GM21723 (cell line): ENCODE data around the gene TIMP2.

Experiments used
- ATAC-seq: cut with Tn5 transposase; IDR thresholded peaks from one replicate; pipeline ENCODE4 v1.9.1; 2021; ENCODE audit warnings: mild to moderate bottlenecking, moderate library complexity; ENCODE audit not compliant: unreplicated experiment

Gene TIMP2

DNA sequence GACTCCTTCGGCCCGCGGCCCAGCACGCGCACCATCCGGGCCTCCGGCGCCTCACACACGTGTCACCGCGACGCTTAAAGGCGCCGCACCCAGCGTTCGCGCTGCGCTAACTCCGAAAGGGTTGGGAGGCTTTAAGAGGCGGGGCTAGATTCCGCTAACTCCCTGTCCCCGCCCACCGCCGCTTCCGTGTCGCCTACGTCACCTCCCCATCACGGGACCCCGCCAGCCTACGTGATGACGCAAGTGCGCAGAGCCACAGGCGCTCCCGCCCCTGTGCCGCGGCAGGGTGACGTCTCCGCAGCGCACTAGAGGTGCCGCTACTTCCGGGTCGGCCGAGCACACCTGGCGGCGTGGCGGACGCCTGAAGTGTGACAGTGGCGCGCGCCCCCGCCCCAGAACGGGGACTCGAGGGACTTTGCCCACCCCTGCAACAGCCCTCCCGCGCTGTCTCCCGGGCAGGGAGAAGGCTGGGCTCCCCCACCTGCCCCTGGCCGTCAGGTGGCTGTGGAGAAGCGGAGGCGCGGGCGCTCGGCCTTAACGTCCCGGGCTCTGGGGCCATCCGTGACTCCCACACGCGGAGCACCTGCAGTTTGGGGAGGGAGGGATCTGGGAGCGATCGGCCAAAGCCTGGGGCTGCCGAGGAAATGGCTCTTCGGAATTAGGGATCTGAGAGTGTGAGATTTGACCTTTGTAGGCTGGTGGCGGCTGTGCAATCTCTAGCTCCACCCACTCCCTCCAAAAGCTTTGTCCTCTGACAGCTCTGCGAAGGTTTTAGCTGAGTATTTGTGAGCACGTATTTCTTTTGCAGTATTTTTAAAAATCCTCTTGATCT lies 84.2 kb downstream of the TIMP2 start, which contains the start of gene USP36:
TSS of gene USP36 (minus strand) at position 35 of the 832 bp plus-strand sequence. CDS start 4,451 bp downstream, outside the sequence.
- ATAC-seq, result peak; percentile 86

DNA sequence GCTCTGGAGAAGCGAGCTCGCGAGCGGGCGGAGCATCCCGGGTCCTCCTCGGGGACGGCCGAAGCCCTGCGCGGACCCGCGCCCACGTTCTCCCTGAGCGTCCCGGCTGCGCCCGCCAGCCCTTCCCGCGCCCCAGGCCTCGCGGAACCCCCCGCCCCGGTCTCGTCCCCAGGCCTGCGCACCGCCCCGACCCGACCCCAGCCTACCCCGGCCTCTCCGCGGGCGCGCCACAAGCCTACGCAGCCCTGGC lies 84.7 kb downstream of the TIMP2 start:
- no peak for ATAC-seq

DNA sequence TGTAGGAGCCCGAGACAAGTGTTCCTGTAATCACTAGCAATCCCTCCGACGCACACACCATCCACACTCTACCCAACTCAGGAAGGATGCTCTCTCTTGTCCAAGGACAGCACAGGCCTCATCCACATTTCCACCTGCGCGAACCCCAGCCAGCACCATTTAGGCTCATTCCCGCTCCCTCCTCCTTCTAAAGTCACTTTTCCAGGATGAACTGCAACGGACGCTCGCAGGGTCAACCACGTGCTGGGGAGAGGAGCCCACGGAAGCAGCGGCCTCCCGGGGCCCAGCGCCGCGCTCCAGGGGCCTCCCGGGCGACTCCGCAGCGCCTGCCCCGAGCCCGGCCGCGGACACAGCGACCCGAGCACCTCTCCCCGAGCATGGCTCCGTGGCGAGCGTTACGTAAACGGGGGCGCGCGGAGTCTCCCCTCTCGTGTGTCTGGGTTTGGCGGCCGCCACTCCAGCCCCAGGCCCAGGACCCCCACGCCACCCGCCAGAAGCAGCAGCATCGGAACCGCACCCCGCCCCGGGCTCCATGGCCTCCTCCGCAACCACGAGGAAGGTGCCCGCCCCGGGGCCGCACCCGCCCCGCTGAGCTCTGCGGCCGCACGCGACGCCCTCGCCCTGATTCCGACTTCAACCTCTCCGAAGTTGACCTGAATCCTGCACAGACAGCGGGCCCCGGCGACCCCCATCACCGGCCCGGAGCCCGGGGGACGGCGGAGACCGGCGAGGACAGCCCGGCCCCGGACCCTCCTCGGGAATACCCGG lies 85.2 kb downstream of the TIMP2 start:
- peak; percentile 20 for ATAC-seq

DNA sequence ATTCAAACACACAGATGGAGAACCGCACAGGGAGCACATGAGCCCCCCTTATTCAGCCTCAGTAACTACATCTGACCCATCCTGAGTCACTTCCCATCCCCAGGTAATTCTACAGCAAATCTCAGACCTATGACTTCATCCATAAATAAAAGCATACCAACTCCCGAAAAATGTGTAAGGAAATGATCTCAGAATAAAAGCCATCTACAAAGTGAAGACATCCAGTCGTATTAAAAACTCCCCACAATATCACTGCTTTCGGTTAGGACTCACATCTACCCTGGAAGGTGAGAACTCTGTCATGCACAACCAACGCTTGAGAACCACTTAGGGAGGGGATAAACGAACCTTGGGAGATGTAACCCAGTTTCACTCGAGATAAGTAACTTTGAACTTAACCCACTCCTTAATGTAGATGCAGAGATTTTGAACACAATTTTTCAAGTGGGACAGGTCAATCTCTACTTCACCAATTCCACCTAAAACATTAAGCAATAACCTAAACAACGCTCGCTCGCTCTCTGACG lies 85.9 kb downstream of the TIMP2 start:
- ATAC-seq, result no peak

DNA sequence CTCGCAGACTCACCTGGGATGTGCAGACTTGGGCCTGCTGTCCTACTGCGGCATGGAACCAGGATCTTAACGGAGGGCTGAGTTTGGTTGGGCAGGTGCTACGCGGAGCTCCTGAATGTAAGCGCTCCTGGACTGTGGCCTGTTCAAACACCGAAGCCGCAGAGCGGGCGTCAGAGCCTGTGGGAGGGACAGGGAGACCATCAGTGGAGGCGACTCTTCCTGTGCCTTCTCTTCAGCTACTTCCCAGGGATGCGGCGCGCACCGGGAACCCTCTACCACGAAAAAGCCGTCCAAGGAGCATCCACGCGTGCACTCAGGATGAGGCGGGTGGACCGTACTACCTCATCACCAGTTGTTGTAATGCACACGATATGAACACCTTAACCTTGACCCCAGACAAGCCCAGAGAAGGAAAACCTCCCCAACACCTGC lies 86.6 kb downstream of the TIMP2 start:
- ATAC-seq, result no peak

DNA sequence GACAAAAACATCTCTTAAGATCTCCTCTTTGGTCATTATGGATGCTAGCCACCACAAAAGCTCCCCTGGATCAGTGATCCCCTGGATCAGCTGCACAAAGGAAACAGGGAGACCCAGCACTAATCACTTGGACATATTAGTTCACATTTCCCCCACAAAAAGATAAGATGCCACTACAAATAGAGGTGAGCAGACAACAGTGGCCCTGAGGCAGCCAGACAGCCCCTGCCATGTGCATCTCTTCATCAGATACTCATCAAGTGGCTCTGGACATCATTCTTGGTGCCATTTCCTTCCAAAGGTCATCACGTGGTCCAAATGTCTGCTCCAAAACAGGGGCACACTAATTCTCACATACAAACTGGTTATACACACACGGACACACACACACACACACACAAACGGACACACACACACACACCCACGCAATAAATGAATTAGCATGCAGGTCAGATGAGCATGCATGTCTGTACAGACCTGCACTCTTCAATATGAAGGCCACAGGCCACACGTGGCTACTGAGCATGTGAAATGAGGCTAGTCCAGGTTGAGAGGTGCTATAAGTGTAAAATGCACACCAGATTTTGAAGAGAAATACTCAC lies 88.7 kb downstream of the TIMP2 start:
- no peak for ATAC-seq

DNA sequence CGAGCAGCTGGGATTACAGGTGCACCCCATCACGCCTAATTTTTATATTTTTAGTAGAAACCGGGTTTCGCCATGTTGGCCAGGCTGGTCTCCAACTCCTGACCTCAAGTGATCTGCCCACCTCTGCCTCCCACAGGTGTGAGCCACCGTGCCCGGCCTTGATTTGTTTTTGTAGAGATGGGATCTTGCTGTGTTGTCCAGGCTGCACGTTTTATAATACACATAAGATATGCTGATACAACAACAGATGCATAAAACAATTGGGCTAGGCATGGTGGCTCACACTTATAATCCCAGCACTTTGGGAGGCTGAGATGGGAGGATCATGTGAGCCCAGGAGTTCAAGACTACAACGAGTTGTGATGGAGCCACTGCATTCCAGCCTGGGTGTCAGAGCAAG lies 90.6 kb downstream of the TIMP2 start:
- ATAC-seq, result no peak

DNA sequence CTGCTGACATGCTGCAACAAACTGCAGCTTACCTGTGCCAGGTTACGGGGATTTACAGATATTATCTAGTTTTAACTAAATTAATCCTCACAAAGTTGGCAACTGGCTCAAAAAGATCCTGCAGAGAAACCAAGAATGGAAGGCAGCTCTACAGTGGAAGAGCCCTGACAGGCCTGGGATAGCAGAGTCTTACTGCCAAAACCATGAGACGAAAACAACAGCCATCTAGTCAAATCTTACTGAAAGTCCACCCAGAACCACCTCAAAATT lies 92.7 kb downstream of the TIMP2 start:
- ATAC-seq, result no peak

DNA sequence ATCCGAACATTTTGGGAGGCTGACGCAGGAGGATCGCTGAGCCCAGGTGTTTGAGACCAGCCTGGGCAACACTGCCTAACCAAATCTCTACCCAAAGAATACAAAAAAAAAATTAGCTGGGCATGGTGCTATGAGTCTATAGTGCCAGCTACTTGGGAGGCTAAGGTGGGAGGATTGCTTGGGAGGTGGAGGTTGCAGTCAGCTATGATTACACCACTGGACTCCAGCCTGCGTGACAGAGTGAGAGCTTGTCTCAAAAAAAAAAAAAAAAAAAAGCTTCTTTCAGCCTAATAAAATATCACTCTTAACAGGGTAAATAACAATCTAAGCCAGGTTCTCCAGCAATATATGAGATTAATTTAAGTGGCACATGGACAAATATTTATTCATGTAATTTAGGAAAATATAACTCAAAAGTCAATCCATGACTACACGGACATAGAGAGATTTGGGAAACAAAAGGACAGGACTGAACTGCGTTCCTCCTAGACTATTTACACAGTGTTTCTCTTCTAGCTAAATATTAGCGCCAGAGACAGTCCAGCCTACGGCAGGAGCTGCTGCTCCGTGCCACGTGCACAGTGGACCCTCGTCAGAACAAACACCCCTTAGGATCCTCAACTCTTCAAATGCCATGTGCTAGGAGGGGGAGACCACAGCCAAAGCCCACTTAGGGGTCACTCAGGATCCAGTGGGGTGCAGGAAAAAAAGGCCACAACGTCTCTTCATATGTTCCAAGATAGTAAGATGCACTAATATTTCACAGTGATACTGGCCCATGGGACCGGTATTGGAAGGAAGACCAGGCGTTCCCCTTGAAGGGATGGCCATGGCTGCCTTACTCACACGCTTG lies 93.3 kb downstream of the TIMP2 start:
- no peak for ATAC-seq

DNA sequence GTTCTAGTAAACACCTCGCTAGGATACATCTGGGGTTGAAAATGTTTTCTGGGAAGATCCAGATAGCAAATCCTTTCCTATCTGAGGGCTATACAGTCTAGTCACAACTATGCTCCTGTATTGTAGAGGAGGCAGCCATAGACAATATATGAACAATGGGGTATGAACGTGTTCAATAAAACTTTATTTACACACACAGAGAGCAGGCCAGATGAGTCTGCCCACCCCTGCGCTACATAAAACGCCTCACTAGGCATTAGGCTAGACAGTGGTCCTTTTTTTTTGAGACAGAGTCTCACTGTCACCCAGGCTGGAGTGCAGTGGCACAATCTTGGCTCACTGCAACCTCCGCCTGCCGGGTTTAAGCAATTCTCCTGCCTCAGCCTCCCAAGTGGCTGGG lies 95.7 kb downstream of the TIMP2 start:
- no peak for ATAC-seq

DNA sequence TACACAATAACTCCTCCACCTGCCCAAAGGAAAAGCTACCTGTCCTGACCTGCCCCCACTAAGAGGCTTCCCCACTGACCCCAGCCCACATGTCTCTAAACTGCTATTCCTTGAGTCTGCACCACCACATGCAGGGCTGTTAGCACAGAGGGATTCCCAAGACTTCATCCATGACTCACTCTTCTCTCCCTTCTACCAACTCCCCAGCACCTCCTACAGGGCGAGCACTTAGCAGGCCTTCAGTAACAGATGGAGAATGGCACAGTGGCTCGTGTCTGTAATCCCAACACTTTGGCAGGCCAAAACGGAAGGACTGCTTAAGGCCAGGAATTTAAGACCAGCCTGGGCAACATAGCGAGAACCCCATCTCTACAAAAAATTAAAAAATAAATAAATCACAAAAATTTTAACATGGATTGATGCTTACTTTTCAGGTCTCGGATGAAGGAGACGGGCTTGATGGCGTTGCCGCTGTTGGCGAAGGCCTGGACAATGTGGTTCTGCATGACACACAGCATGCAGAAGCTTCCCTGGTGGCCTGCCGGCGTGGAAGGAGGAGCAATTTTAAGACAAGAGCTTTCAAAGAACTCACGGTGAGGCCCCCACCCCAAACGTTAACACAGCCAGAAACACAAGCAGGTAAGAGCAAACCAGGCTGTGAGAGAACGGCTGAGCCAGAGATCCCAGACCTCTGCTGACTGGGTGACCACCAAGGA lies 96.6 kb downstream of the TIMP2 start:
- ATAC-seq, result no peak

DNA sequence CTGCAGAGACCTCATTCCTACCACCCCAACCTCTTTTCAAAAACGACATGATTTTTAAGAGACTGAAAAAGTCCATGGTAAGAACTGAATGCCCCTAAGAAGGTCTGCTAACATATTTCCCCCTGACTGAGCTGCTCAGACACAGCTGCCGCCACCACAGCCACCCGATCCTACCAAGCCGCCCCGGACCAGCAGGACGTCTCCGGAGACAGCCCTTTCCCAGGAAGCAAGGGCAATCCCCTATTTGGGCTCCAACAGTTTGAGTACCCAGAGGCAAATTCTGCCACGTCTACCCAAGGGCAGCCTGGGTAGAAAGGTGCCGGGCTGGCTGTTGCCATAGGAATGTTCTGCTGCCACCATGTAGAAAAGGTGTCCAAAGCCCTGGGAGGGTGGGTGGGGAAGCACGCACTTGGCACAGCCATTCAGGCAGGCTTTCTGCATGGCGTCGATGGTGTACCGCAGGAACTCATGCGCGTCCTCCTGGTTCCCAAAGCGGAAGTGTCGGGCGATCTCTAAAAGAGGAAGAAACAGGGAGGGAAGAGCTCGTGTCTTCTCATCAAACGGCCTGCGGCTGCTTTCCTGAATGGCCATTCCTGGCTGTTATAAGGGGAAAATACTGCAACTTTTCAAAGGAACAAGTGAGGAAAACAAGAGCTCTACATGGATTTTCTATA lies 98.2 kb downstream of the TIMP2 start:
- no peak for ATAC-seq

DNA sequence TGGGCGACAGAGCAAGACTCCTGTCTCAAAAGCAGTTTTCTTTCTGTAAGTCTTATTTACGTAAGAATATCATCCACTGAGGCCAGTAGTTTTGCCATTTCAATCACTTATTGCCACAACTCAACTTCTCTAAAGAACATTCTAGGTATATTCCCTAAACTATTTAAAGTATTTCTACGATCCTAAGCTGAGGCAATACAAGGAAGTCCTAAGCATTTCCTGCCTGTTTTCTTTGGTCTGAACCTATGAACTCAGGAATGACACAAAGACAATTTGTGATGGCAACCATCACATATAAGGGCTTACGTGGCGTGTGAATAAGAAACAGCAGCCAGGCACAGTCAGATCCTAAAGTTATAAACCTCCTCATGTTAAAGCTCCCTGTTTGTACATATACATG lies 98.8 kb downstream of the TIMP2 start:
- ATAC-seq, result no peak

DNA sequence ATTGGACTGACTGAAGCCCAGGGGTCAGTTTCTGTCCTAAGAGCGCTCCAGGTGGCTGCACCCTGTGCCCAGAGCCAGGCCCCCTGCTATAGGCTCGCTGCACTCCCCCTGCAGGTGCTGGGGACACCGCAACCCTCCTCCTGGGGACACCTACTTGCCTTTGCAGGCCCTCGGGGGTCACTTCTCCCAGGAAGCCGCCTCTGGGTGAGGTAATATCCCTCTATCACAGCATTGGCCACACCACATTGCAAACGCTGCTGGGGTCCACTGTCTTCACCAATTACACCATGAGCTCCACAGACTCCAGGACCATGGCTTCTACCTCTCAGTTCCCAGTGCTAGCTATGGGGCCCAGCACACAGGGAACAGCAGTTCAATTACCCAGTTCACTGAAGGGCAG lies 99.5 kb downstream of the TIMP2 start:
- ATAC-seq, result no peak

DNA sequence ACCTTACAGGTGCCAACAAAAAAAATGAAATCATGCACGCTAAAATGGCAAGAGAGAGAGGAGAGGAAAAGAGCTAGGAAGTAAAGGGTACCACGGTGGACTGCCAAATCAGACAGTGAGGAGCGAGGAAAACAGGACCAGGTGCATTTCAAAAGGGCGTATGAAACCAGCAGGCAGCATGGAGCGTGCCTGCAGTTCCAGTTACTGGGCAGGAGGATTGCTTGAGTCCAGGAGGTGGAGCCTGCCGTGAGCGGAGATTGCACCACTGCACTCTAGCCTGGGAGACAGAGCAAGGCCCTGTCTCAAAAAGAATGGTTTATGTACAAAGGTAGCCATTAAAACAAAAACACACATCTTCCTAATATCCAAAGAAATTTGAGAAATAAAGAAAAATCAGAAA lies 100.9 kb downstream of the TIMP2 start:
- ATAC-seq, result no peak

DNA sequence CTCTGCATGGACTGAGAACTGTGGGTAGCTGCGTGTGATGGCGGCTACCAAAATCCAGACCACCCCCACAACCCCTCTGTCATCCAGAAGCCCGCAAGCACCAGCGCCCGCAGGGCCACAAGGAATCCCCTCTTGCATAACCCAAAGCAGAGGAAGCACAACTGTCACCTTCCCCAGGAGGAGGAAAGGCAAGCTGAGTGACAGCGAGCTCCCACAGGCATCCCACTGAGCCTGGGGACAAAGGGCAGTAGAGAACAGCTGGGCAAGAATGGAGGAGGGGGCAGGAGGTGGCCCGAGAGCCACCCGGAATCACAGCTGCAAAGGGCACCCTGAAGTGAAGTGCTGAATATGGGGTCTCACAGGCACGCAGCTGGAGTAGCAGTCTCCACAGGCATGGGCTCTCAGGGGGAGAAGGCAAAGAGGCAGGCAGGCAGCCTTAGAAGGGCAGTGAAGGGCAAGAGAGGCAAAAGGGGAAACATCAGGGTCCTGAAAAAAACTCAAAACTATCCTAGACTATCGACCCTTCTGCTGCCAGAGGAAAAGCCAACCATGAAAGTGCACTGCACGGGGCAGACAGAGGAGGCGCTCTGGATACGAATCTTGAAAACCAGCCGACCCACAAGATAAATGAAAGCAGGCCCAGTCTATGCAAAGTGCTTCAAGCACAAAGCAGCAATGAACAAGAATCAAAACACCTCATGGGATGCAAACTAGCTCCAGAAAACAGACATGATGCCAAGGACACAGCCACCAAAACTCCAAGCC lies 101.7 kb downstream of the TIMP2 start:
- ATAC-seq, result no peak

DNA sequence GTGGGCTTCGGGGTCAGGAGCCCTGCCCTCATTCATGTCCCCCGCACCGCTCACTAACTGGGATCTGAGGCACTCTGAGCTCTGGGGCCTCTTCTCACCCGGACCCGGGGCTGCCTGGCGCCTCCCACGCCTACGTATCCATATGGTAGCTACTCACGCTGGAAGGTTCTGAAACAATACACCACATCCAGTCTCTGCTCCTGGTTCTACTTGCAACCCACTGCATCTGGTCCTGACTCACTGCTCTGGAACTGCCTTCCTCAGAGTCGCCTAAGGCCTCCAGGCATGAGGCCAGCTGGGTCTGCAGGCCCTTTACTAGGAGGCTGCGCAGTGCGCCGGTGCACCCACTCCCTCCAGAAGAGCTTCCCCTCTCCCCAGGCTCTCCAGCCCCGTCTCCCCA lies 102.6 kb downstream of the TIMP2 start:
- ATAC-seq, result no peak

DNA sequence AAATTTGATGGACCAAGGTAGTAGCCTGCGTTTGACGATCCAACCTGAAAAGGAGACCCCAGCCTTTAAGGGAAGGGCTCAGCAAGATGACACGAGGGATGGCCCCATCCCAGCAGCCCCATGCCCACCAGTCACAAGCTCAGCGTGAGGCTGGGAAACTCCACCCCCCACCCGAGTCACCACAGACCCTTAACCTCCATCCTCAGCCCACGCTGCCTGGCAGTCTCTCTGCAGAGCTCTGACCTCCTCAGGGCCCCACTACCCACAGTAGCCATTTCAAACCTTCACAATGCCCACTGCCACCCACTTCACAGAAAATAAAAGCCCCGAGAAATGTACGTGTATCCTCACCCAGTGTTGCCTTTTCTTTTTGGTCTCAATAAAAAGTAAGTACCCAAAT lies 103.2 kb downstream of the TIMP2 start:
- ATAC-seq, result no peak

DNA sequence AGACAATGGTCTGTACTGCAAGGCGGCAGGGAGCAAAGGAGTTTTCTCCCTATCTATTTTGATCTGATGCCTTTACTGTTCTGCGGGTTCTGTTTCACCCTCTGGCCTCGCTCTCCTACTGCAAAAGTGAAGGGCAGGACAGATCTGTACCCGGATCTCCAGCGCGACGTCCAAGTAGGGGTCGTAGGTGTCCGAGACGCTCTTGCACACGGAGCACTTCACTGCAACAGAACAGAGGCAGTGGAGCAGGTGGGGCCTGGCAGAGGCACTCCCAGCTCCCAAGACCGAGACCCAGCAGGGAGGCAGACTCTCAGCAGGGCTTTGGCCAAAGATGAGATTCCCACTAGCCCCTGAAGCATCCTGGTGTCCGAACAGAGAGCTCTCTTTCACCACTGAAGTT lies 104.3 kb downstream of the TIMP2 start:
- no peak for ATAC-seq
